Stimulated activated memory B cell treated with anti-CD40 and anti-IgM and Interleukin-4, amounts not matched to agents 10 μg/mL and 1 μg/mL and 100 μg/mL, for 72 hours (primary cell): Measurements from ENCODE around the gene SH3BP4.

Experiments used
- ATAC-seq: fragments of 150-1000 bp; cut with Tn5 transposase; 2 replicates; pipeline ENCODE4 v1.10.0; 2021
- H3K27ac Mint-ChIP-seq: one replicate; pipeline ENCODE4 v1.8.0; 2022; ENCODE audit warnings: mild to moderate bottlenecking, mixed read lengths
- H3K27me3 Mint-ChIP-seq: one replicate; pipeline ENCODE4 v1.8.0; 2022; ENCODE audit warnings: mixed read lengths
- H3K36me3 Mint-ChIP-seq: one replicate; pipeline ENCODE4 v1.8.0; 2022; ENCODE audit warnings: mixed read lengths
- H3K4me1 Mint-ChIP-seq: one replicate; pipeline ENCODE4 v1.8.0; 2022; ENCODE audit warnings: mixed read lengths
- H3K4me3 Mint-ChIP-seq: one replicate; pipeline ENCODE4 v1.8.0; 2022; ENCODE audit warnings: mild to moderate bottlenecking, moderate library complexity, mixed read lengths
- H3K9me3 Mint-ChIP-seq: one replicate; pipeline ENCODE4 v1.8.0; 2022; ENCODE audit warnings: mixed read lengths

Gene SH3BP4

DNA sequence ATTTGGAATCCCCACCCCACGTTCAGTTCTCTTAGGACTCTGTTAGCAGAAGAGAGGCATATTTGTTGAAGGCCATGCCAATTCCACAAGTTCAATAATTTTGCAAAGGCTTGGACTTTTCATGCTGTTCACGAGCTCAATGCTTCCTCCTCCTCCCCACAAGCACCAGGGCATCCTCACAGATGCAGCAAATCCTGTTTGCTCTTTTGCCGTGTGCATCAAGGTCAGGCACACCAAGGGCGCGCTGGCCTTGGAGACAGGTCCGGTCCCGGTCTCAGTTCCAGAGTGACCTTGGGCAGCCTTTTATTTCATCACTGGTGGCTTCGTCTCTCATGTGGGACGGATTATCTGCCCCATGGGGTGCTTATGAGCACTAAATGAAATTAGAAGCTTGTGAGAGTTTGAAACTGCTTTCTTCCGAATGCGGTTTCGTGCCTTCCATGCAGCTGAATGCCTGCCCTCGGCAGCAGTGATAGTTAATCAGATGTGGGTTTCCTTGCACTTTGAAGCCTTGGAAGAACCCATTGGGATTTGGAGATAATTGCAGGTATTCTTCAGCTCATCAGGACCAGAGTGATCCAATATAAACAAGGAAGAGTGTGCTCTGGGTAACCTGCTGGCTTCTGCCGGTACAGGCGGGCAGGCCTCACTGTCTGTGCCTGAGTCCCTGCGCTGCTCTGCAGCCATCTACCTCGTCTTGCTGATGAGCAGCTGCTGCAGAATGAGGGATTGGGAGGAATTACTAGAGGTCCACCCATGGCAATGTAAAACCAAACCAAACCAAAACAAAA is 140.8 kb downstream of the SH3BP4 start:
- peaks cover 60% of the 10 kb centered on the region for H3K27me3 Mint-ChIP-seq
- no peaks in the 10 kb centered on the region for H3K36me3 Mint-ChIP-seq
- H3K4me3 Mint-ChIP-seq: no peak overlapping the region
- no peaks in the 10 kb centered on the region for H3K9me3 Mint-ChIP-seq
- ATAC-seq: no peak
- H3K4me1 Mint-ChIP-seq: peaks cover 7% of the 10 kb centered on the region
- H3K27ac Mint-ChIP-seq: no peak overlapping the region

DNA sequence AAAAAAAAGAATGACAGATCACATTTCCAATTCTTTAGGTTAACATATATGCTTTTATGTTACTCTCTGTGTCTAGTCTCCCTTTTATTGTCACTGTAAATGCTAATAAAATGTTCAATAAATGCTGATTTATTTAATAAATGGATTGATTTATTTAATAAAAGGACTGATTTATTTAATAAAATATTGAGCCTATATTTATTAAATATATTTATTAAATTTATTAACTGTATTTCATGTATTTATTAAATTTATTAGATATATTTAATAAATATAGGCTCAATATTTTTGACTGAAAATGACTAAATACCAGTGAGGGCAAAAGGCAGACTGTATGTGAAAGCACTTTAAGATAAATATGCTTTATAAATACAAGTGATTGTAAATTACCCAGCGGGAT is 142.6 kb downstream of the SH3BP4 start:
- no peaks in the 10 kb centered on the region for H3K9me3 Mint-ChIP-seq
- ATAC-seq: no peak
- H3K27ac Mint-ChIP-seq: no peak overlapping the region
- H3K27me3 Mint-ChIP-seq: peaks cover 46% of the 10 kb centered on the region
- peaks cover 7% of the 10 kb centered on the region for H3K4me1 Mint-ChIP-seq
- H3K4me3 Mint-ChIP-seq: no peak overlapping the region
- no peaks in the 10 kb centered on the region for H3K36me3 Mint-ChIP-seq

DNA sequence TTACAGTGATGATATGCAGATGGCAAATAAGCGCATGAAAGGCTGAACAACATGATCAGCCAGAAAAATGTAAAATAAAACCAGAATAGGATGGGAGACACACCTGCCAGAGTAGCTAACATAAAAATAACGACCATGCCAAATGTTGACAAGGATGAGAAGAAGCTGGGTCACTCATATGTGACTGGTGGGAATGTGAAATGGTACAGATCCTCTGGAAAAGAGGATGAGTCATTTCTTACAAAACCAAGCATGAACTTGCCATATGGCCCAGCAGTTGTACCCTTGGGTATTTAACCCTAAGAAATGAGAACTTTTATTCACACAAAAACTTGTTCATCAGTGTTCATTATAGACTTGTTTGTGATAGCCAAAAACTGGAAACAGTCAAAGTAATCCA is 143.8 kb downstream of the SH3BP4 start:
- no peak overlapping the region for H3K4me3 Mint-ChIP-seq

DNA sequence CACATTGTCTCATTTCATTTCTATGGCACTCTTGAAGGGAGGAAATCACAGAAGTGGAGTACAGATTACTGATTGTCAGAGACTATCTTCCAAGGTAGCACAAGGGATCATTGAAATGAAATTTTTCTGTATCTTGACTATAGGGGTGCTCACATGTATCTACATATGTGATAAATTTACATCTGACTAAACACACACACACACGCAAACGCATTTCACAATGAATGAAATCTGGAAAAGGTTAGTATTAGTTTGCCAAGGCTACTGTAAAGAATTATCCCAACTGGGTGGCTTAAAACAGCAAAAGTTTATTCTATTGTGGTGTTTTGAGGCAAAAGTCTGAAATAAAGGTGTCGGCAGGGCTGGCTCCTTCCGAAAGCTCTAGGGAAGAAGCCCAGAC is 144.6 kb downstream of the SH3BP4 start:
- Mint-ChIP-seq H3K27me3 (peaks cover 29% of the 10 kb centered on the region), H3K4me3 (no peak overlapping the region)

More for the DNA sequence above, 143.8 kb downstream of the SH3BP4 start:
- H3K27ac Mint-ChIP-seq: no peak overlapping the region
- H3K4me1 Mint-ChIP-seq: peaks cover 6% of the 10 kb centered on the region
- H3K27me3 Mint-ChIP-seq: peaks cover 38% of the 10 kb centered on the region
- H3K36me3 Mint-ChIP-seq: no peaks in the 10 kb centered on the region
- no peak for ATAC-seq
- no peaks in the 10 kb centered on the region for H3K9me3 Mint-ChIP-seq

DNA sequence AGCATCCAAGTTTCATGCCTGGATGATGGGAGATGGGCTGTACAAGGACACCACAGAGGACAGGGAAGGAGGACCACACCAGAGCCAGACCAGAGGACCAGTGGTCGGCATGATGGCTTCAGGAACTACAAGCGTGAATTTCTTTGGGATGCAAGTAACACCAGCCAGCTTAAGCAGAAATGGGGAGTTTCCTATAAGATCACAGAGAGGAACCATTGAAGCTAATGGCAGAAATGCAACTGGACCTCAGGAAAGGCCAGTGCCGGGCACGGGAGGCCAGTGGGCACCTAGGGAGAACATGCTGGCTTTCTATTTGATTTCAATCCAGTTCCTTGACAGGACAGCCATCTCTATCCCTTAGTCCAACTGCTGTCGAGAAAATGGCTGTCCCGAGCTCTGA is 145.4 kb downstream of the SH3BP4 start:
- Mint-ChIP-seq H3K4me1 (no peaks in the 10 kb centered on the region), H3K36me3 (no peaks in the 10 kb centered on the region), H3K9me3 (no peaks in the 10 kb centered on the region), H3K27me3 (peaks cover 27% of the 10 kb centered on the region), H3K4me3 (no peak overlapping the region), H3K27ac (no peak overlapping the region)
- no peak for ATAC-seq

More for the DNA sequence above, 144.6 kb downstream of the SH3BP4 start:
- Mint-ChIP-seq H3K9me3 (no peaks in the 10 kb centered on the region), H3K27ac (no peak overlapping the region), H3K36me3 (no peaks in the 10 kb centered on the region), H3K4me1 (no peaks in the 10 kb centered on the region)
- ATAC-seq: no peak

DNA sequence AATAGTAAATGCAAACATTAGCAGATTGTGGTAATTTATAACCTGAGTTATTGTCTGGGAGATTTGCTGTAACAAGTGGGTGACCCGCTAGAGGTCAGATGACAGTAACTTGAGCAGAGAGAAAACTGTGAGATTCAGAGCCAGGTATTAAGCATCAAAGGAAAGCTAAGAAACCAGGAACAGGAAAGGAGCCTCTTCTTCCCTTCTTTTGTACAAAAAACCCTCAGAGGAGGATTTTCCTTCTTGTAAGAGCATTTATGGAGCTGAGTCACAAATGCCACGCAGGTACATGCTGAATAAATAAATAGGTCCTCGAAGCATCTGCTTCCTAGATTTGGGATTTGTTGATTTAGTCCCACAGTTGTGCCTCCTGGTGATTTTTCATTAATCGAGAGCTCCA is 146.5 kb downstream of the SH3BP4 start:
- H3K36me3 Mint-ChIP-seq: no peaks in the 10 kb centered on the region
- H3K27me3 Mint-ChIP-seq: peaks cover 29% of the 10 kb centered on the region
- no peak for ATAC-seq
- no peak overlapping the region for H3K27ac Mint-ChIP-seq
- H3K4me3 Mint-ChIP-seq: no peak overlapping the region
- H3K9me3 Mint-ChIP-seq: no peaks in the 10 kb centered on the region
- H3K4me1 Mint-ChIP-seq: no peaks in the 10 kb centered on the region

DNA sequence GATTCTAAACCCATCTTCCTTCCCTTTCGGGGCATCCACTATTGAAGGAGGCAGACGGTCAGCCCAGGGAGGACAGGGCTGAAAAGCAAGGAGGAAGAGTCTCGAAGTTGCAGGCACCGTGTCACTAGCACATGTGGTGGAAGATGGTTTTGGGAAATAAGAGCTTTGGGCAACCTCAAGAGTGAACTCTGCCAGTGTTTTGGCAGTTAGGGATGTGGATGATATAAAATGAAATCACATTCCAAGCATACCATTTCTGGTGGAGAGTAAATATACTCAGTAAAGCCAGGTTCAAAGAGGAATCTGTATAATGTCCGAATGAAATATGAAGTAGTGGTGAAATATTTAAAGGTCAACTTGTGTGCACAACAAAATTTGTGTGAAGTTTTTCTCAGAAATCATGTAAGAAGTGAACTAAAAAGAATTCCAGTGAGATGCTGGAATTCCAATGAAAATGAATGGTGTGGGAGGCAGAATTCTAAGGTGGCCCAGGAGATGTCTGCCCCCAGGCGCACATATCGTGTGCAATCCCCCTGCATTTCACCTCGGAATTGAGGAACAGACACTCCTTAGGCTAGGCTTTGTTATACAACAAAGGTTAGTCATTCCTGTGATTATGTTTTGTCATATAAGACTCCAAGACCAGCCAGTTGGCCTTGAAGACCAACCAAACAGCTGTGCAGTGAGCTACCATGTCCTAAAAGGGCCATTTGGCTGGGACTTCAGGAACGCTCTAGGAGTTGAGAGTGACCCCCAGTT is 147.1 kb downstream of the SH3BP4 start:
- no peaks in the 10 kb centered on the region for H3K9me3 Mint-ChIP-seq
- no peaks in the 10 kb centered on the region for H3K4me1 Mint-ChIP-seq
- no peaks in the 10 kb centered on the region for H3K36me3 Mint-ChIP-seq
- H3K27ac Mint-ChIP-seq: no peak overlapping the region
- no peak overlapping the region for H3K4me3 Mint-ChIP-seq
- H3K27me3 Mint-ChIP-seq: peaks cover 35% of the 10 kb centered on the region
- ATAC-seq: no peak

DNA sequence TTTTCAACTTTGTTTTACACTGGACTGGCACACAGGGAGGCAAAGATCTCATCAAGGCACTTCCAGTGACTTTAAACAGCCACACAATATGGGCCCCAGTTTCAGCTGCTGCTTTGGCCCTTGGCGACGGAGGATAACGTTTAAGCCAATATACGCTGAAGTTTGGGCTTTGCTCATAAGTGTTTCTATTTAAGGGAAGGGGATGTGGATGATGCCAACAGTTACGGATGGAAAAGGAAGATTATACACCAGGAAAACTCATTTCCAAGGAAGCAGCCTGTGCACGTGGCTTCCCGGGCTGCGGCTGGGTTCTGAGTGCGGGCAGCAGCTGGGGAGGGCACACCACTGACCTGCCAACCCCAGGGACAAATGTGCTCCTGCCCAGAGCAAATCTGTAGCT is 151.1 kb downstream of the SH3BP4 start:
- Mint-ChIP-seq H3K9me3 (no peaks in the 10 kb centered on the region), H3K27me3 (peaks cover 22% of the 10 kb centered on the region), H3K4me3 (no peak overlapping the region), H3K27ac (no peak overlapping the region), H3K36me3 (no peaks in the 10 kb centered on the region), H3K4me1 (no peaks in the 10 kb centered on the region)
- ATAC-seq: no peak
